ENCODE results near the gene ADGRF1. TPM values are rescaled to one million over a fixed set of nuclear protein-coding genes. Genes with fewer than 3 reads are reported as not detected.
"Not testable (repeated sequence)": the region's sequence is repeated elsewhere in the genome, so short reads cannot be mapped to it uniquely, and the experiment has no call there.

Gene ADGRF1
- polyA plus RNA-seq, 1 experiment = not detected

DNA sequence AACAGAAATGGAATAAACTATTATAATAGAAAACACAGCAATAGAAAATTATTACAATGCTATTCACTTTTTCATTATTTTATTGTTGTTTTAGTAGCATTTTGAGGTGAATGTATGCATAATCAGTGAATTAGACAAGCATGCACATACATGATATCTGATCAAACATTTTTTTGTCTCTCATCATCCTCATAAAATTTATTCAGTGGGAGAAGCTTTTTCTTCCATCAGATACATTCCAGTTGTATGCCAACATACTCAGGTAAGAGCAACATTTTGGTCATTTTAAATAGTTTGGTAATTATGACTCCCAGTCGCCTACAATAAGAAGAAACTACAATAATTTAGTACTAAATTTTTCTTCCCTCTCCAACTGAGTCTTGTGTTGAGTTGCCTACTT lies 44.5 kb downstream of the ADGRF1 start:
- POLR2A ChIA-PET = no interaction called here
- CTCF ChIA-PET = interaction anchor here (1.4 kb wide), 1 partner anchor 149 kb away, joined by 3 read pairs; no protein-coding TSS in a partner anchor
- TF ChIP-seq, protein P1, sequence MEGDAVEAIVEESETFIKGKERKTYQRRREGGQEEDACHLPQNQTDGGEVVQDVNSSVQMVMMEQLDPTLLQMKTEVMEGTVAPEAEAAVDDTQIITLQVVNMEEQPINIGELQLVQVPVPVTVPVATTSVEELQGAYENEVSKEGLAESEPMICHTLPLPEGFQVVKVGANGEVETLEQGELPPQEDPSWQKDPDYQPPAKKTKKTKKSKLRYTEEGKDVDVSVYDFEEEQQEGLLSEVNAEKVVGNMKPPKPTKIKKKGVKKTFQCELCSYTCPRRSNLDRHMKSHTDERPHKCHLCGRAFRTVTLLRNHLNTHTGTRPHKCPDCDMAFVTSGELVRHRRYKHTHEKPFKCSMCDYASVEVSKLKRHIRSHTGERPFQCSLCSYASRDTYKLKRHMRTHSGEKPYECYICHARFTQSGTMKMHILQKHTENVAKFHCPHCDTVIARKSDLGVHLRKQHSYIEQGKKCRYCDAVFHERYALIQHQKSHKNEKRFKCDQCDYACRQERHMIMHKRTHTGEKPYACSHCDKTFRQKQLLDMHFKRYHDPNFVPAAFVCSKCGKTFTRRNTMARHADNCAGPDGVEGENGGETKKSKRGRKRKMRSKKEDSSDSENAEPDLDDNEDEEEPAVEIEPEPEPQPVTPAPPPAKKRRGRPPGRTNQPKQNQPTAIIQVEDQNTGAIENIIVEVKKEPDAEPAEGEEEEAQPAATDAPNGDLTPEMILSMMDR (IDR thresholded peaks at IDR 0.05; ENCODE audit: insufficient read depth, low read depth, low read length) = no peak
- H3K36me3 ChIP-seq (ENCODE audit: control insufficient read depth, insufficient read depth, low read length) = no peaks in the 10 kb centered on the region
- no peak overlapping the region for H3K4me3 ChIP-seq (ENCODE audit: low read depth, low read length)
- no peaks in the 10 kb centered on the region for H3K27me3 ChIP-seq (ENCODE audit: control insufficient read depth, insufficient read depth, low read length)
- DNase-seq (ENCODE audit: low read depth) = no peak

DNA sequence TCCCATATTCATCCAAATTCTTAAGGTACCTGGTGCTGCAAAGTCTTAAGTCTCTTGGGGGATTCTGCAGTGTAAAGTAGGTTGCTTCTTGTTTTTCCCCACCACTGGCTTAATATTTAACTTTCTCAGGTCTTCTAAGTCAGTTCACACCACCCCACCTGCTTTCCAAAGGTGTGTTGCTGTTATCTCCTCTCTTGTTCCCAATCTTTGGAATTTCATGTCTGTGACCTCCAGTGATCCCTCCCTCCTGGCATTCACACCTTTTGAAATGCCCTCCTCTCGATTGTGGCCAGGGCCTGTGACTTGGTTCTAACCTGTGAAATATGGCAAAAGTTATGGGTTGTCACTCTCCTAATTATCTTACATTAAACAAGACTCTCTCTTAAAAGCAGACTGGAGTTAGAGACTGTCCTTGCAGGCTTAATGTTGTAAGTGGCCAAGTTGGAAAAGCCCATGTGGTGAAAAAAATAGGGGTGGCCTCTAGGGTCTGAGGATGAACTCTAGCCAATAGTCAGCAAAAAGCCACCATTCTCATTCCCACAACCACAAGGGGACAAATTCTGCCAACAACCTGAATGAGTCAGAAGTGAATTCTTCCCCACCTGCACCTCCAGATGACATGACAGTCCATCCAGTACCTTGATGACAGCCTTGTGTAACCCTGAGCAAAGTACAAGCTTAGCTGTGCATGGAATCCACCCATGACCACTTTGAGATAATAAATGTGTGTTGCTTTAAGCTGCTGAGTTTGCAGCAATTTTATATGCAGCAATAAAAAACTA lies 45.1 kb downstream of the ADGRF1 start:
- no peak for DNase-seq (ENCODE audit: low read depth)
- no peaks in the 10 kb centered on the region for H3K27me3 ChIP-seq (ENCODE audit: control insufficient read depth, insufficient read depth, low read length)
- TF ChIP-seq, protein P1 (IDR thresholded peaks at IDR 0.05; ENCODE audit: insufficient read depth, low read depth, low read length) = no peak
- POLR2A ChIA-PET = no interaction called here
- no peaks in the 10 kb centered on the region for H3K36me3 ChIP-seq (ENCODE audit: control insufficient read depth, insufficient read depth, low read length)
- CTCF ChIA-PET = interaction anchor here (1.4 kb wide), 1 partner anchor 149 kb away, joined by 3 read pairs; no protein-coding TSS in a partner anchor
- no peak overlapping the region for H3K4me3 ChIP-seq (ENCODE audit: low read depth, low read length)

DNA sequence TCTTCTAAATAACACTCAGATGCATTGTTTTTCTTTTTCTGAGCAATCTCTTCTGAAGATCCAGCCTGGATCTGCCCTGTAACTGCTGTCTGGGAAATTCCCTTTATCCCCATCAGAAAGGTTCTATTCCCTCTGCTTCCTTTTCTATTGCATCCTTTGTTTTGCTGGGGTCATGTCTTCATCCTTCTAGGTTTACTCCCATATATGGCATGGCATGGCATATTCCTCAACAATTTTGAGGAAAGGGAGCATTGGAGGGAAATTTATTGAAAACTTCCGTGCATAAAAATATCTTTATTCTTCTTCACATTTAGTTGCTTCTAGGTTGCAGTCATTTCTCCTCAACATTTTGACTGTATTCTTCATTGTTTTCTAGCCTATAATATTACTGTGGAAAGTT lies 47.2 kb downstream of the ADGRF1 start:
- DNase-seq (ENCODE audit: low read depth) = no peak
- TF ChIP-seq, protein P1 (IDR thresholded peaks at IDR 0.05; ENCODE audit: insufficient read depth, low read depth, low read length) = no peak
- H3K36me3 ChIP-seq (ENCODE audit: control insufficient read depth, insufficient read depth, low read length) = no peaks in the 10 kb centered on the region
- ChIA-PET CTCF (interaction anchor here (2.0 kb wide), 1 partner anchor 147 kb away, joined by 22 read pairs; no protein-coding TSS in a partner anchor), POLR2A (no interaction called here)
- H3K4me3 ChIP-seq (ENCODE audit: low read depth, low read length) = no peak overlapping the region
- no peaks in the 10 kb centered on the region for H3K27me3 ChIP-seq (ENCODE audit: control insufficient read depth, insufficient read depth, low read length)

DNA sequence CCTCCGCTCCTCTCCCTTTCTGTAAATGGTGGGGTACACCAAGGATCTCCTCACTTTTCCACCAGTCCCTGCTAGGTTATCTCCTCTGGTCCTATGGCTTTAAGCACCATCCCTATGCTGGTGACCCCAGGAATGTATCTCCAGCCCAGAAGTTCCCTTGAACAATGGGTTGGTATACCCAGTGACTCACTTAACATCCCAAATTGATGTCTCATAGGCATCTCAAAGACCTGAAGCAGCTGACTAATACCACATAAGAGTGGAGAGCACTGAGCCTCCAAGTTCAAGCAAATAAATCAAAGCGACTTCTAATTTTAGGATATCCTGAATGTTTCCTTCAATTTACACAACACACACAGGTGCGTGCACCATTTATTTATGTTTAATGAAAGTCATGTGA lies 48.3 kb downstream of the ADGRF1 start:
- H3K36me3 ChIP-seq (ENCODE audit: control insufficient read depth, insufficient read depth, low read length) = no peaks in the 10 kb centered on the region
- CTCF ChIA-PET = interaction anchor here (1.0 to 2.0 kb wide), 5 partner anchors 10 to 146 kb away, joined by 3 to 22 read pairs (median 4); no protein-coding TSS in a partner anchor
- no peak overlapping the region for H3K4me3 ChIP-seq (ENCODE audit: low read depth, low read length)
- TF ChIP-seq, protein P1 (IDR thresholded peaks at IDR 0.05; ENCODE audit: insufficient read depth, low read depth, low read length) = no peak
- POLR2A ChIA-PET = no interaction called here
- peak; percentile 57 for DNase-seq (ENCODE audit: low read depth)
- H3K27me3 ChIP-seq (ENCODE audit: control insufficient read depth, insufficient read depth, low read length) = 0 out of 2 replicates have a peak, but pooled peaks cover 2% of the 10 kb centered on the region

DNA sequence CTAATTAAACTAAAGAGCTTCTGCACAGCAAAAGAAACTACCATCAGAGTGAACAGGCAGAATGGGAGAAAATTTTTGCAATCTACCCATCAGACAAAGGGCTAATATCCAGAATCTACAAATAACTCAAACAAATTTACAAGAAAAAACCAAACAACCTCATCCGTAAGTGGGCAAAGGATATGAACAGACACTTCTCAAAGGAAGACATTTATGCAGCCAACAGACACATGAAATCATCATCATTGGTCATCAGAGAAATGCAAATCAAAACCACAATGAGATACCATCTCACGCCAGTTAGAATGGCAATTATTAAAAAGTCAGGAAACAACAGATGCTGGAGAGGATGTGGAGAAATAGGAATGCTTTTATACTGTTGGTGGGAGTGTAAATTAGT lies 49.7 kb downstream of the ADGRF1 start:
- H3K36me3 ChIP-seq (ENCODE audit: control insufficient read depth, insufficient read depth, low read length); H3K27me3 ChIP-seq (ENCODE audit: control insufficient read depth, insufficient read depth, low read length); POLR2A ChIA-PET; DNase-seq (ENCODE audit: low read depth); H3K4me3 ChIP-seq (ENCODE audit: low read depth, low read length): not testable (repeated sequence)
- CTCF ChIA-PET = interaction anchor here (4.3 to 4.6 kb wide), 2 partner anchors 138 to 144 kb away, joined by 35 to 59 read pairs; no protein-coding TSS in a partner anchor
